SK-N-SH treated with all-trans-retinoic acid at 6 μM for 48 hours (cell line): ENCODE measurements around the gene MEPCE.

Experiments
- ATAC-seq: fragments of 200-7000 bp; cut with Tn5 transposase; 3 replicates; pipeline ENCODE4 v1.9.1; 2020; ENCODE audit warnings: mild to moderate bottlenecking, moderate library complexity
- ARNTL ChIP-seq: fragments of 450-650 bp; formaldehyde crosslinking; IDR thresholded peaks from 2 replicates; pipeline ENCODE4 v1.5.0; 2020; ENCODE audit warnings: low read depth, mild to moderate bottlenecking, moderate library complexity, borderline replicate concordance
- BACH2 ChIP-seq: fragments of 250-450 bp; sonication (Bioruptor Pico); IDR thresholded peaks from 2 replicates; pipeline ENCODE4 v1.9.0; 2021; ENCODE audit warnings: mild to moderate bottlenecking, borderline replicate concordance
- CSDC2 ChIP-seq: fragments of 250-450 bp; sonication (Bioruptor Pico); IDR thresholded peaks from 2 replicates; pipeline ENCODE4 v1.5.0; 2020; ENCODE audit warnings: mild to moderate bottlenecking, moderate library complexity
- ESRRG ChIP-seq: fragments of 250-450 bp; sonication (Bioruptor Pico); IDR thresholded peaks from 2 replicates; pipeline ENCODE4 v1.6.1; 2021; ENCODE audit warnings: mild to moderate bottlenecking
- GLIS3 ChIP-seq: fragments of 250-450 bp; sonication (Bioruptor Pico); IDR thresholded peaks from 2 replicates; pipeline ENCODE4 v1.5.0; 2020; ENCODE audit warnings: mild to moderate bottlenecking, moderate library complexity
- ISL1 ChIP-seq: fragments of 250-450 bp; sonication (Bioruptor Pico); IDR thresholded peaks from 2 replicates; pipeline ENCODE4 v2.1.2; 2022; ENCODE audit warnings: mild to moderate bottlenecking, moderate library complexity
- OSR1 ChIP-seq: fragments of 250-450 bp; sonication (Bioruptor Pico); IDR thresholded peaks from 2 replicates; pipeline ENCODE4 v1.8.0; 2022; ENCODE audit warnings: moderate library complexity, mild to moderate bottlenecking, inconsistent platforms
- PPARA ChIP-seq: fragments of 250-450 bp; sonication (Bioruptor Pico); IDR thresholded peaks from 2 replicates; pipeline ENCODE4 v1.5.0; 2020; ENCODE audit warnings: mild to moderate bottlenecking, borderline replicate concordance
- RARB ChIP-seq: fragments of 250-450 bp; sonication (Bioruptor Pico); IDR thresholded peaks from 2 replicates; pipeline ENCODE4 v1.8.0; 2021; ENCODE audit warnings: mild to moderate bottlenecking, moderate library complexity
- SNAI2 ChIP-seq: fragments of 250-450 bp; sonication (Bioruptor Pico); IDR thresholded peaks from 2 replicates; pipeline ENCODE4 v1.5.0; 2020; ENCODE audit warnings: mild to moderate bottlenecking, moderate library complexity
- TCF4 ChIP-seq: fragments of 250-450 bp; sonication (Bioruptor Pico); IDR thresholded peaks from 2 replicates; pipeline ENCODE4 v1.8.0; 2021; ENCODE audit warnings: mild to moderate bottlenecking, moderate library complexity, borderline replicate concordance
- TOX ChIP-seq: fragments of 250-450 bp; sonication (Bioruptor Pico); IDR thresholded peaks from 2 replicates; pipeline ENCODE4 v1.8.0; 2021; ENCODE audit warnings: mild to moderate bottlenecking, moderate library complexity, borderline replicate concordance
- TSHZ2 ChIP-seq: fragments of 250-450 bp; sonication (Bioruptor Pico); IDR thresholded peaks from 2 replicates; pipeline ENCODE4 v1.5.0; 2020; ENCODE audit warnings: mild to moderate bottlenecking, moderate library complexity
- ZC3H10 ChIP-seq: fragments of 250-450 bp; sonication (Bioruptor Pico); IDR thresholded peaks from 2 replicates; pipeline ENCODE4 v1.5.1; 2021; ENCODE audit warnings: mild to moderate bottlenecking, moderate library complexity
- ZFP3 ChIP-seq: fragments of 250-450 bp; sonication (Bioruptor Pico); IDR thresholded peaks from 2 replicates; pipeline ENCODE4 v1.5.0; 2020; ENCODE audit warnings: mild to moderate bottlenecking, moderate library complexity
- ZFP30 ChIP-seq: fragments of 450-650 bp; formaldehyde crosslinking; IDR thresholded peaks from 2 replicates; pipeline ENCODE4 v1.5.0; 2022; ENCODE audit warnings: mild to moderate bottlenecking, moderate library complexity
- ZNF565 ChIP-seq: fragments of 450-650 bp; formaldehyde crosslinking; conservative IDR thresholded peaks from 2 replicates; pipeline ENCODE4 v1.5.0; 2020; ENCODE audit warnings: low read depth, mild to moderate bottlenecking, moderate library complexity
- ZNF70 ChIP-seq: fragments of 450-650 bp; formaldehyde crosslinking; IDR thresholded peaks from 2 replicates; pipeline ENCODE4 v1.5.0; 2020; ENCODE audit warnings: mild to moderate bottlenecking, moderate library complexity
- ZNF8 ChIP-seq: fragments of 450-650 bp; formaldehyde crosslinking; IDR thresholded peaks from 2 replicates; pipeline ENCODE4 v1.5.0; 2020; ENCODE audit warnings: mild to moderate bottlenecking, moderate library complexity
- TF ChIP-seq, protein P1 (sequence below): fragments of 250-450 bp; sonication (Bioruptor Pico); IDR thresholded peaks from 2 replicates; pipeline ENCODE4 v1.8.0; 2021; ENCODE audit warnings: low read depth, mild to moderate bottlenecking, moderate library complexity, borderline replicate concordance
- TF ChIP-seq, protein P2 (sequence below): fragments of 250-450 bp; sonication (Bioruptor Pico); IDR thresholded peaks from 2 replicates; pipeline ENCODE4 v1.5.1; 2020; ENCODE audit warnings: low read depth, mild to moderate bottlenecking, moderate library complexity
- TF ChIP-seq, protein P3 (sequence below): fragments of 250-450 bp; sonication (Bioruptor Pico); IDR thresholded peaks from 2 replicates; pipeline ENCODE4 v1.5.1; 2021; ENCODE audit warnings: mild to moderate bottlenecking, moderate library complexity

MEPCE gene

GRCh38 chr7:100475549-100475948, 45.9 kb downstream of the MEPCE start:
- ATAC-seq = no peak
- TF ChIP-seq ZNF70 (CRISPR knock-in tag) (no peak), RARB (CRISPR knock-in tag) (no peak), ARNTL (CRISPR knock-in tag) (no peak), PPARA (CRISPR knock-in tag) (no peak), ZFP30 (CRISPR knock-in tag) (no peak), ZC3H10 (CRISPR knock-in tag) (no peak), ZNF565 (CRISPR knock-in tag) (no peak), ESRRG (CRISPR knock-in tag) (no peak), TOX (no peak), ZNF8 (no peak), OSR1 (no peak), ISL1 (CRISPR knock-in tag) (no peak)
- TF ChIP-seq, all 23 proteins: peak for 0

DNA sequence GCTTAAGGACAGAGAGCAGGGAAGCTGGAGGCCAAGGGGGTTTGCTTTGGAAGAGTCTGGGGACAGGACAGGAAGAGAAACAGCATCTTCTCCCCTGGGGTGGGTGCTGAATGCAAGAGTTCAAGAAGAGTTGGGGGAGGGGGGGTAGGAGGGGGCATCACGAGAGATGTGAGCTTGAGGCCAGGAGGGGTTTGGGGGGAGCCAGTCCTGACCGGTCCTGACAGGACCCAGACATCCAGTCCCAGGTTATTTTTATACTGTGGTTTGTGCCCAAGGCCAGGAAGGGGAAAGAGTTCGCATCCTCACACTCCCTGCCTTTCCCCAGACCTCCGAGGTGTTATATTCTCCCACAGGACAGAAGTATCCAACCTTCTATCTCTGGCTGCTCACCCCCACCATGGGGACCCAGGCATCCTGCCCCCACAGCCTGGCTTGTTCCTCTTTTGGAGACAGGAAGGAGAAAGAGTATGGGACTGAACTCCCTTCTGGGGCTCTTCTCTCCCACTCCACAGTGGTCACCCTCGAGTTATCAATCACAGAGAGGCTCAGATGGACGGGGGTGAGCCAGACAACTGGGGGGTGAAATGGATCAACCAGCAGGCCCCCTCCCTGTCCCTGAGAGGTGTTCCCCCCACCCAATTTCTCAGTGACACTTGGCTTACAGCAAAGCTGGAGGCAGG, 46.6 kb downstream of the MEPCE start:
- TF ChIP-seq GLIS3 (no peak), ESRRG (CRISPR knock-in tag) (no peak), TSHZ2 (CRISPR knock-in tag) (no peak), ZNF70 (CRISPR knock-in tag) (no peak)
- no peak for ATAC-seq

- ATAC-seq = no peak
Measured at GRCh38 chr7:100476903-100477870, 47.6 kb downstream of the MEPCE start.

More at GRCh38 chr7:100476903-100477870, 47.6 kb downstream of the MEPCE start:
- TF ChIP-seq, protein P1, sequence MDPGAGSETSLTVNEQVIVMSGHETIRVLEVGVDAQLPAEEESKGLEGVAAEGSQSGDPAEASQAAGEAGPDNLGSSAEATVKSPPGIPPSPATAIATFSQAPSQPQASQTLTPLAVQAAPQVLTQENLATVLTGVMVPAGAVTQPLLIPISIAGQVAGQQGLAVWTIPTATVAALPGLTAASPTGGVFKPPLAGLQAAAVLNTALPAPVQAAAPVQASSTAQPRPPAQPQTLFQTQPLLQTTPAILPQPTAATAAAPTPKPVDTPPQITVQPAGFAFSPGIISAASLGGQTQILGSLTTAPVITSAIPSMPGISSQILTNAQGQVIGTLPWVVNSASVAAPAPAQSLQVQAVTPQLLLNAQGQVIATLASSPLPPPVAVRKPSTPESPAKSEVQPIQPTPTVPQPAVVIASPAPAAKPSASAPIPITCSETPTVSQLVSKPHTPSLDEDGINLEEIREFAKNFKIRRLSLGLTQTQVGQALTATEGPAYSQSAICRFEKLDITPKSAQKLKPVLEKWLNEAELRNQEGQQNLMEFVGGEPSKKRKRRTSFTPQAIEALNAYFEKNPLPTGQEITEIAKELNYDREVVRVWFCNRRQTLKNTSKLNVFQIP (CRISPR knock-in tag) = no peak
- TF ChIP-seq ZFP30 (CRISPR knock-in tag) = no peak
- no peak for TF ChIP-seq TSHZ2 (CRISPR knock-in tag)
- no peak for TF ChIP-seq RARB (CRISPR knock-in tag)
- TF ChIP-seq CSDC2 = no peak
- no peak for TF ChIP-seq ESRRG (CRISPR knock-in tag)
- no peak for TF ChIP-seq ZNF565 (CRISPR knock-in tag)
- no peak for TF ChIP-seq ARNTL (CRISPR knock-in tag)
- TF ChIP-seq ISL1 (CRISPR knock-in tag) = no peak
- no peak for TF ChIP-seq TOX
- no peak for TF ChIP-seq ZNF70 (CRISPR knock-in tag)
- no peak for TF ChIP-seq SNAI2 (CRISPR knock-in tag)
- TF ChIP-seq, protein P2, sequence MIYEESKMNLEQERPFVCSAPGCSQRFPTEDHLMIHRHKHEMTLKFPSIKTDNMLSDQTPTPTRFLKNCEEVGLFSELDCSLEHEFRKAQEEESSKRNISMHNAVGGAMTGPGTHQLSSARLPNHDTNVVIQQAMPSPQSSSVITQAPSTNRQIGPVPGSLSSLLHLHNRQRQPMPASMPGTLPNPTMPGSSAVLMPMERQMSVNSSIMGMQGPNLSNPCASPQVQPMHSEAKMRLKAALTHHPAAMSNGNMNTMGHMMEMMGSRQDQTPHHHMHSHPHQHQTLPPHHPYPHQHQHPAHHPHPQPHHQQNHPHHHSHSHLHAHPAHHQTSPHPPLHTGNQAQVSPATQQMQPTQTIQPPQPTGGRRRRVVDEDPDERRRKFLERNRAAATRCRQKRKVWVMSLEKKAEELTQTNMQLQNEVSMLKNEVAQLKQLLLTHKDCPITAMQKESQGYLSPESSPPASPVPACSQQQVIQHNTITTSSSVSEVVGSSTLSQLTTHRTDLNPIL (CRISPR knock-in tag) = no peak
- TF ChIP-seq ZC3H10 (CRISPR knock-in tag) = no peak
- TF ChIP-seq ZFP3 (CRISPR knock-in tag) = no peak
- no peak for TF ChIP-seq BACH2
- TF ChIP-seq TCF4 (CRISPR knock-in tag) = no peak
- TF ChIP-seq, protein P3, sequence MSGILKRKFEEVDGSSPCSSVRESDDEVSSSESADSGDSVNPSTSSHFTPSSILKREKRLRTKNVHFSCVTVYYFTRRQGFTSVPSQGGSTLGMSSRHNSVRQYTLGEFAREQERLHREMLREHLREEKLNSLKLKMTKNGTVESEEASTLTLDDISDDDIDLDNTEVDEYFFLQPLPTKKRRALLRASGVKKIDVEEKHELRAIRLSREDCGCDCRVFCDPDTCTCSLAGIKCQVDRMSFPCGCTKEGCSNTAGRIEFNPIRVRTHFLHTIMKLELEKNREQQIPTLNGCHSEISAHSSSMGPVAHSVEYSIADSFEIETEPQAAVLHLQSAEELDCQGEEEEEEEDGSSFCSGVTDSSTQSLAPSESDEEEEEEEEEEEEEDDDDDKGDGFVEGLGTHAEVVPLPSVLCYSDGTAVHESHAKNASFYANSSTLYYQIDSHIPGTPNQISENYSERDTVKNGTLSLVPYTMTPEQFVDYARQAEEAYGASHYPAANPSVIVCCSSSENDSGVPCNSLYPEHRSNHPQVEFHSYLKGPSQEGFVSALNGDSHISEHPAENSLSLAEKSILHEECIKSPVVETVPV (CRISPR knock-in tag) = no peak
- TF ChIP-seq OSR1 = no peak
- no peak for TF ChIP-seq GLIS3
